Loucy (cell line): Measurements from ENCODE around the gene KCNH1.

Experiments used
- EZH2phosphoT487 ChIP-seq: fragments of 200-600 bp; IDR thresholded peaks from 2 replicates; pipeline ENCODE4 v1.6.1; 2018; ENCODE audit warnings: antibody characterized with exemption, mild to moderate bottlenecking, moderate library complexity, borderline replicate concordance
- TF ChIP-seq, protein P1 (sequence below): fragments of 200-600 bp; sonication (generic); conservative IDR thresholded peaks from 2 replicates; pipeline ENCODE4 v1.5.1; 2014; ENCODE audit warnings: mild to moderate bottlenecking, antibody characterized with exemption, low read length

DNA sequence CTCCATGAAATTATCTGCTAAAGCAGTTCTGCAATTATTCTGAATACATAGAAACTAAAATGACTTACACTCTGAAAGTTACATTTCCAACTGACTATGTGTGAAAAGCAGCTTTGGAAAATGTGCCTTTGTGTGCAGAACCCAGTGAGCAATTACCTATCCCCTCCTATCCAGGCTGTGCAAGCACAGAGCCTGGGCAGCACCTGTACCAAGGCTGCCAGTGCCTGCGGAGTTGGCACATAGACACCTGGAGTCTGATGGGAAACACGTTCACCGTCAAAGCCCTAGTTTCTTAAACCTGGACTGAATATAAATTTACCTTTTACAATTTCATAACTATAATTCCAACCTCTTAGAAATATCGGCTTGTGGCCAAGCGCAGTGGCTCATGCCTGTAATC lies 307.3 kb downstream of the KCNH1 start:
- TF ChIP-seq, protein P1, sequence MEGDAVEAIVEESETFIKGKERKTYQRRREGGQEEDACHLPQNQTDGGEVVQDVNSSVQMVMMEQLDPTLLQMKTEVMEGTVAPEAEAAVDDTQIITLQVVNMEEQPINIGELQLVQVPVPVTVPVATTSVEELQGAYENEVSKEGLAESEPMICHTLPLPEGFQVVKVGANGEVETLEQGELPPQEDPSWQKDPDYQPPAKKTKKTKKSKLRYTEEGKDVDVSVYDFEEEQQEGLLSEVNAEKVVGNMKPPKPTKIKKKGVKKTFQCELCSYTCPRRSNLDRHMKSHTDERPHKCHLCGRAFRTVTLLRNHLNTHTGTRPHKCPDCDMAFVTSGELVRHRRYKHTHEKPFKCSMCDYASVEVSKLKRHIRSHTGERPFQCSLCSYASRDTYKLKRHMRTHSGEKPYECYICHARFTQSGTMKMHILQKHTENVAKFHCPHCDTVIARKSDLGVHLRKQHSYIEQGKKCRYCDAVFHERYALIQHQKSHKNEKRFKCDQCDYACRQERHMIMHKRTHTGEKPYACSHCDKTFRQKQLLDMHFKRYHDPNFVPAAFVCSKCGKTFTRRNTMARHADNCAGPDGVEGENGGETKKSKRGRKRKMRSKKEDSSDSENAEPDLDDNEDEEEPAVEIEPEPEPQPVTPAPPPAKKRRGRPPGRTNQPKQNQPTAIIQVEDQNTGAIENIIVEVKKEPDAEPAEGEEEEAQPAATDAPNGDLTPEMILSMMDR: no peak
- TF ChIP-seq EZH2phosphoT487: no peak
